Heart left ventricle (tissue), 13 donors: Measurements from ENCODE around the gene CYP1A1.

Source experiments
- POLR2A ChIP-seq, 2 donors: fragments of 450-650 bp; IDR thresholded peaks; one replicate each; pipeline ENCODE4 v1.6.1; 2017; ENCODE audit warnings: antibody characterized with exemption in 2 of 2, mild to moderate bottlenecking in 2 of 2, moderate library complexity in 2 of 2
- TF ChIP-seq, protein P1 (sequence below), 12 donors: fragments of 200-600 bp; sonication (generic) in 4 of 12; IDR thresholded peaks; one replicate each; pipeline versions ENCODE4 v1.5.0 to v1.8.0; 2018 to 2022; ENCODE audit warnings: antibody characterized with exemption in 12 of 12, mild to moderate bottlenecking in 5 of 12
- donor health status: ischemic (EF 13 %, LVEDD 7.1; RV severe dilation, severe dysfunction).
- donor health status: DM: no; HTN: yes; CAD: no.
- donor health status: DM: no; HTN: no; CAD: no.
- donor health status: ischemic (EF 25% LVEDD 6.9; RV normal size, moderate dysfunction).
- donor health status: ischemic (EF 25% LVEDD 5.7; RV mildly dilated, moderate dysfunction).
- donor health status: ischemic (EF 35%, LVEDD 5.7; RV mildly dilated, moderate dysfunction).
- donor health status: nonischemic (EF 11% LVEDD 7.7; RV severe dilation, severe dysfunction).
- donor health status: DM: yes; HTN: yes; CAD: no.
- donor health status: PGD.
- donor health status: ischemic (EF 29% LVEDD 5.4; RV normal size, mild dysfunction).
- donor health status: nonischemic (EF 23%, LVEDD 6.1; RV moderate dilation, normal function).

DNA sequence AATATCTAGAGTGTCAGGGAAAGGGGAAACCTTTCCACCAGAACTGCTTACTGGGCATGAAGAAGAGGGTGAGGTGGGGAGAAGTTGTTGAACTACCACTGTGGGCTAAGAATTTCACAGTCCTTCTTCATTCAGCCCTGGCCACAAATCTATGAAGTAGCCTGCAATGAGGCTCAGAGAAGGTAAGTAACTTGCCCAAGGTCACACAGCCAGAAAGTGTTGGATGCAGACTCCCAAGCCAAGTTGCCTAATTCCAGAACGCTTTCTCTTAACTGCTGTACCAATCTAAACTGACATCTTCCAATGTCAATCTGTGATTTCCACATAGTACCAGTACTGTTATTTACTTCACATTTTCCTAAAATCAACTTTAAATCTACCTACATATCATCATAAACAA, 2.1 kb downstream of the CYP1A1 start:
- TF ChIP-seq, protein P1, sequence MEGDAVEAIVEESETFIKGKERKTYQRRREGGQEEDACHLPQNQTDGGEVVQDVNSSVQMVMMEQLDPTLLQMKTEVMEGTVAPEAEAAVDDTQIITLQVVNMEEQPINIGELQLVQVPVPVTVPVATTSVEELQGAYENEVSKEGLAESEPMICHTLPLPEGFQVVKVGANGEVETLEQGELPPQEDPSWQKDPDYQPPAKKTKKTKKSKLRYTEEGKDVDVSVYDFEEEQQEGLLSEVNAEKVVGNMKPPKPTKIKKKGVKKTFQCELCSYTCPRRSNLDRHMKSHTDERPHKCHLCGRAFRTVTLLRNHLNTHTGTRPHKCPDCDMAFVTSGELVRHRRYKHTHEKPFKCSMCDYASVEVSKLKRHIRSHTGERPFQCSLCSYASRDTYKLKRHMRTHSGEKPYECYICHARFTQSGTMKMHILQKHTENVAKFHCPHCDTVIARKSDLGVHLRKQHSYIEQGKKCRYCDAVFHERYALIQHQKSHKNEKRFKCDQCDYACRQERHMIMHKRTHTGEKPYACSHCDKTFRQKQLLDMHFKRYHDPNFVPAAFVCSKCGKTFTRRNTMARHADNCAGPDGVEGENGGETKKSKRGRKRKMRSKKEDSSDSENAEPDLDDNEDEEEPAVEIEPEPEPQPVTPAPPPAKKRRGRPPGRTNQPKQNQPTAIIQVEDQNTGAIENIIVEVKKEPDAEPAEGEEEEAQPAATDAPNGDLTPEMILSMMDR (IDR thresholded peaks at IDR 0.05) = no peak
- TF ChIP-seq POLR2A (IDR thresholded peaks at IDR 0.05) = no peak
